H1 (cell line): ENCODE results near the gene NCKIPSD. TPM values are rescaled to one million over a fixed set of nuclear protein-coding genes. Genes with fewer than 3 reads are reported as not detected.

Experiments
- CTCF ChIA-PET: fragments of 300-600 bp; sonication (Branson Sonifier 250); formaldehyde crosslinking; loops from one replicate; lab custom pipeline; 2021; ENCODE audit not compliant: partially characterized antibody; lab: Charles Lee
- POLR2A ChIA-PET: fragments of 300-600 bp; sonication (Branson Sonifier 250); formaldehyde crosslinking; loops from one replicate; lab custom pipeline; 2021; ENCODE audit warnings: inconsistent platforms; ENCODE audit not compliant: partially characterized antibody; lab: Charles Lee
- DNase-seq, 2 experiments: peaks; one replicate each; pipeline versions ENCODE4 v3.0.0 to v3.0.0-alpha.2; 2010 to 2022; ENCODE audit warnings: low spot score in 2 of 2, low read depth in 1 of 2, mixed read lengths in 1 of 2
- FAIRE-seq: peaks from 2 replicates; lab custom pipeline; 2011; peaks lifted over from hg19 to GRCh38; lab: Jason Lieb, UNC
- H2AFZ ChIP-seq: 2 replicates; pipeline ENCODE4 v1.8.1; 2012; ENCODE audit warnings: low read length, inconsistent platforms
- H2AK5ac ChIP-seq: 2 replicates; pipeline ENCODE4 v1.6.1; 2013; ENCODE audit warnings: low read depth, low read length
- H2BK120ac ChIP-seq: replicated peaks from 2 replicates; pipeline ENCODE3; 2013; ENCODE audit warnings: low read depth, low read length, inconsistent platforms
- H2BK12ac ChIP-seq: 2 replicates; pipeline ENCODE4 v1.6.1; 2013; ENCODE audit warnings: low read depth, low read length
- H2BK15ac ChIP-seq: 2 replicates; pipeline ENCODE4 v1.6.1; 2013; ENCODE audit warnings: low read length
- H2BK20ac ChIP-seq: 2 replicates; pipeline ENCODE4 v1.6.1; 2013; ENCODE audit warnings: low read length
- H2BK5ac ChIP-seq: 2 replicates; pipeline ENCODE4 v1.6.1; 2013; ENCODE audit warnings: low read depth, low read length
- H3K14ac ChIP-seq: 2 replicates; pipeline ENCODE4 v1.6.1; 2013; ENCODE audit warnings: inconsistent platforms; ENCODE audit not compliant: insufficient read length
- H3K18ac ChIP-seq: 2 replicates; pipeline ENCODE4 v1.6.1; 2013; ENCODE audit warnings: low read length; ENCODE audit errors: extremely low read depth
- H3K23ac ChIP-seq: 2 replicates; pipeline ENCODE4 v1.6.1; 2013; ENCODE audit warnings: inconsistent platforms; ENCODE audit not compliant: insufficient read length
- H3K23me2 ChIP-seq: 2 replicates; pipeline ENCODE4 v1.6.1; 2013; ENCODE audit warnings: low read depth, low read length
- H3K27ac ChIP-seq: 2 replicates; pipeline ENCODE4 v1.6.1; 2011; ENCODE audit warnings: low read depth, low read length, inconsistent platforms
- H3K27me3 ChIP-seq, 4 experiments: replicated peaks in 1 of 4; 1 replicate in 1 of 4; 2 replicates in 3 of 4; pipeline versions ENCODE4 v1.6.1 to v1.8.1; 2011 to 2013; ENCODE audit warnings: low read length in 3 of 4, mild to moderate bottlenecking in 3 of 4, inconsistent platforms in 2 of 4, mixed read lengths in 2 of 4, moderate library complexity in 1 of 4; ENCODE audit not compliant: control insufficient read depth in 3 of 4, insufficient read depth in 3 of 4; ENCODE audit errors: extremely low read depth in 1 of 4
- H3K36me3 ChIP-seq, 4 experiments: 2 replicates each; pipeline versions ENCODE4 v1.6.1 to v1.8.1; 2011 to 2013; ENCODE audit warnings: mild to moderate bottlenecking in 4 of 4, low read length in 3 of 4, moderate library complexity in 2 of 4, control low read depth in 1 of 4, inconsistent platforms in 1 of 4; ENCODE audit not compliant: insufficient read depth in 4 of 4, control insufficient read depth in 2 of 4
- H3K4ac ChIP-seq: replicated peaks from 2 replicates; pipeline ENCODE3; 2013; ENCODE audit warnings: low read length, low read depth, mixed read lengths, inconsistent platforms; ENCODE audit not compliant: insufficient read length
- H3K4me1 ChIP-seq, 4 experiments: replicated peaks in 1 of 4; 1 replicate in 1 of 4; 2 replicates in 3 of 4; pipeline versions ENCODE4 v1.6.1 to v1.8.1; 2011 to 2013; ENCODE audit warnings: low read length in 3 of 4, inconsistent platforms in 2 of 4, mixed read lengths in 1 of 4; ENCODE audit not compliant: insufficient read depth in 4 of 4, control insufficient read depth in 3 of 4
- H3K4me2 ChIP-seq, 2 experiments: 2 replicates each; pipeline versions ENCODE4 v1.6.1 to v1.8.1; 2011 to 2013; ENCODE audit warnings: low read depth in 2 of 2, low read length in 2 of 2, control low read depth in 1 of 2, inconsistent platforms in 1 of 2, mild to moderate bottlenecking in 1 of 2; ENCODE audit not compliant: insufficient read depth in 1 of 2
- H3K4me3 ChIP-seq, 4 experiments: fragments of 200-600, 300-600 bp in 1 of 4; sonication (generic), shearing (Covaris generic), sonication (Bioruptor Twin) in 1 of 4; 2 replicates each; pipeline versions ENCODE4 v1.5.1 to v1.8.1; 2011 to 2016; ENCODE audit warnings: low read length in 4 of 4, low read depth in 3 of 4, control low read depth in 2 of 4, inconsistent platforms in 2 of 4, mild to moderate bottlenecking in 2 of 4, mixed read lengths in 1 of 4, moderate library complexity in 1 of 4; ENCODE audit not compliant: insufficient read depth in 2 of 4; ENCODE audit errors: extremely low read depth in 1 of 4
- H3K56ac ChIP-seq: replicated peaks from 2 replicates; pipeline ENCODE3; 2013; ENCODE audit warnings: low read depth, mild to moderate bottlenecking, mixed read lengths, low read length, inconsistent platforms; ENCODE audit not compliant: insufficient read length
- H3K79me1 ChIP-seq: 2 replicates; pipeline ENCODE4 v1.6.1; 2013; ENCODE audit warnings: low read depth, low read length, control low read depth
- H3K79me2 ChIP-seq, 2 experiments: 2 replicates each; pipeline versions ENCODE4 v1.6.1 to v1.8.1; 2012 to 2013; ENCODE audit warnings: low read length in 2 of 2, mild to moderate bottlenecking in 2 of 2, inconsistent platforms in 1 of 2; ENCODE audit not compliant: insufficient read depth in 2 of 2, control insufficient read depth in 1 of 2
- H3K9ac ChIP-seq, 4 experiments: replicated peaks in 1 of 4; 1 replicate in 1 of 4; 2 replicates in 3 of 4; pipeline versions ENCODE4 v1.6.1 to v1.8.1; 2011 to 2013; ENCODE audit warnings: low read depth in 3 of 4, low read length in 3 of 4, control low read depth in 2 of 4, mild to moderate bottlenecking in 2 of 4, moderate library complexity in 2 of 4, inconsistent platforms in 1 of 4; ENCODE audit errors: extremely low read depth in 1 of 4
- H3K9me3 ChIP-seq, 2 experiments: 2 replicates each; pipeline versions ENCODE4 v1.6.1 to v1.8.1; 2012 to 2013; ENCODE audit warnings: mild to moderate bottlenecking in 2 of 2, moderate library complexity in 2 of 2, control low read depth in 1 of 2, inconsistent platforms in 1 of 2, low read depth in 1 of 2, low read length in 1 of 2, mixed read lengths in 1 of 2; ENCODE audit not compliant: insufficient read depth in 2 of 2
- H4K20me1 ChIP-seq, 2 experiments: replicated peaks in 1 of 2; 2 replicates each; pipeline versions ENCODE3 to v1.8.1; 2011 to 2013; ENCODE audit warnings: inconsistent platforms in 2 of 2, low read length in 2 of 2, mild to moderate bottlenecking in 1 of 2; ENCODE audit not compliant: insufficient read depth in 2 of 2, control insufficient read depth in 1 of 2
- H4K5ac ChIP-seq: 2 replicates; pipeline ENCODE4 v1.6.1; 2013; ENCODE audit warnings: low read length, low read depth, mixed read lengths, inconsistent platforms; ENCODE audit not compliant: insufficient read length
- H4K8ac ChIP-seq: 2 replicates; pipeline ENCODE4 v1.8.0; 2013; ENCODE audit warnings: mild to moderate bottlenecking, moderate library complexity, low read length, inconsistent platforms; ENCODE audit not compliant: insufficient read depth; ENCODE audit errors: extremely low read depth
- H4K91ac ChIP-seq: replicated peaks from 2 replicates; pipeline ENCODE3; 2013; ENCODE audit warnings: low read length, mixed read lengths, inconsistent platforms; ENCODE audit not compliant: insufficient read length
- BACH1 ChIP-seq: IDR thresholded peaks from 2 replicates; pipeline ENCODE4 v1.6.1; 2012; ENCODE audit warnings: low read length, improper control_type of control experiment
- BCL11A ChIP-seq, 2 experiments: IDR thresholded peaks; one replicate each; pipeline ENCODE4 v1.6.1; 2011; ENCODE audit warnings: low read depth in 2 of 2, low read length in 2 of 2, mild to moderate bottlenecking in 2 of 2
- GABPA ChIP-seq: IDR thresholded peaks from 2 replicates; pipeline ENCODE4 v1.6.1; 2011; ENCODE audit warnings: mild to moderate bottlenecking, low read length, moderate library complexity, borderline replicate concordance; ENCODE audit not compliant: insufficient read depth
- KDM5A ChIP-seq: fragments of 200-600 bp; IDR thresholded peaks from 2 replicates; pipeline ENCODE4 v1.7.1; 2012; ENCODE audit warnings: mild to moderate bottlenecking, low read length, inconsistent platforms, mixed read lengths
- POLR2A ChIP-seq, 2 experiments: IDR thresholded peaks; 1 replicate in 1 of 2; 2 replicates in 1 of 2; pipeline ENCODE4 v1.6.1; 2011; ENCODE audit warnings: low read depth in 2 of 2, low read length in 2 of 2, mild to moderate bottlenecking in 2 of 2; ENCODE audit errors: control extremely low read depth in 1 of 2
- POLR2AphosphoS5 ChIP-seq: IDR thresholded peaks from 2 replicates; pipeline ENCODE4 v1.6.1; 2011; ENCODE audit warnings: low read depth, low read length
- POU5F1 ChIP-seq: IDR thresholded peaks from 2 replicates; pipeline ENCODE4 v1.6.1; 2011; ENCODE audit warnings: low read depth, mild to moderate bottlenecking, low read length, moderate library complexity
- RAD21 ChIP-seq, 2 experiments: IDR thresholded peaks in 1 of 2; conservative IDR thresholded peaks in 1 of 2; 2 replicates each; pipeline ENCODE4 v1.6.1; 2011; ENCODE audit warnings: low read depth in 2 of 2, low read length in 2 of 2, improper control_type of control experiment in 1 of 2, inconsistent platforms in 1 of 2, mild to moderate bottlenecking in 1 of 2, moderate library complexity in 1 of 2
- SUZ12 ChIP-seq: fragments of 200-600 bp; sonication (generic); IDR thresholded peaks from 2 replicates; pipeline ENCODE4 v1.6.1; 2012; ENCODE audit warnings: mild to moderate bottlenecking, inconsistent platforms, low read length, moderate library complexity, mixed read lengths
- TAF7 ChIP-seq: optimal IDR thresholded peaks from 2 replicates; pipeline ENCODE3; 2011; ENCODE audit warnings: low read depth, mild to moderate bottlenecking, inconsistent platforms, low read length, moderate library complexity, borderline replicate concordance
- TBP ChIP-seq: IDR thresholded peaks from 2 replicates; pipeline ENCODE4 v1.6.1; 2011; ENCODE audit warnings: low read depth, low read length, improper control_type of control experiment
- WGBS, 2 experiments: shearing (Covaris generic) in 1 of 2; methylation state at CpG; one replicate each; pipeline versions ENCODE4 v1.1.6 to v1.1.7; 2013 to 2015; ENCODE audit warnings: low lambda C conversion rate in 2 of 2, mixed read lengths in 2 of 2, inconsistent platforms in 1 of 2, low coverage in 1 of 2, missing lambda C conversion rate in 1 of 2; ENCODE audit not compliant: insufficient replicate concordance in 2 of 2, insufficient coverage in 1 of 2, insufficient read length in 1 of 2; ENCODE audit errors: extremely low coverage in 1 of 2, missing lambda C conversion rate in 1 of 2; 5-methylcytosine and 5-hydroxymethylcytosine counted together
- polyA plus RNA-seq, 7 experiments: library from polyadenylated mRNA; depleted of rRNA in 3 of 7; stranded (reverse) in 5 of 7; unstranded in 2 of 7; fragments of >200 nt in 5 of 7; fragments of 200-250 nt in 2 of 7; gene quantifications; 1 replicate in 5 of 7; 2 replicates in 1 of 7; 4 replicates in 1 of 7; pipeline versions ENCODE4 v1.2.1 to v1.2.3, GENCODE V29; 2011 to 2013; ENCODE audit warnings: missing spikeins in 2 of 7, mixed read lengths in 2 of 7
- total RNA-seq: library from RNA; stranded (reverse); fragmentation: NEBNext Ultra II Directional; extraction: Animal tissue kit (Norgen Biotek cat#: 25700); gene quantifications from 2 replicates; pipeline ENCODE4 v1.2.1, GENCODE V29; 2021
- TF ChIP-seq, protein P1 (sequence below): IDR thresholded peaks from 2 replicates; pipeline ENCODE4 v1.6.1; 2011; ENCODE audit warnings: low read length, improper control_type of control experiment
- TF ChIP-seq, protein P2 (sequence below): IDR thresholded peaks from 2 replicates; pipeline ENCODE4 v1.6.1; 2012; ENCODE audit warnings: inconsistent platforms

Gene NCKIPSD
- total and polyA plus RNA-seq, 2 of the 8 experiments (the other 6 are each of a cell fraction or from before 2014, with no cell fraction given): 34.7 to 91.8 TPM

- H2BK120ac ChIP-seq: no peak overlapping the region
- ChIA-PET CTCF (interaction anchor here (0.9 to 2.5 kb wide), 3 partner anchors 19 to 57 kb away, joined by 3 to 22 read pairs (median 4); partner anchors contain the start of gene CELSR3), POLR2A (interaction anchor here (2.4 to 15.0 kb wide), 2 partner anchors 9 to 16 kb away, joined by 13 to 175 read pairs; partner anchors contain the start of gene CELSR3)
- H3K36me3 ChIP-seq: peaks cover 27 to 46% (median 41%) of the 10 kb centered on the region in 4 experiments
- H2AK5ac ChIP-seq: no peak overlapping the region
- no peaks in the 10 kb centered on the region for H3K9me3 ChIP-seq
- no peak overlapping the region for H3K4me2 ChIP-seq
- no peak overlapping the region for H2BK20ac ChIP-seq
- H3K9ac ChIP-seq: no peak overlapping the region
- no peaks in the 10 kb centered on the region for H3K27me3 ChIP-seq
- H2BK15ac ChIP-seq: no peak overlapping the region
- H4K20me1 ChIP-seq: peaks cover 5 to 23% of the 10 kb centered on the region in 2 experiments
- H3K79me1 ChIP-seq: peaks cover 10% of the 10 kb centered on the region
- 80% methylated on average over 7 of the region's 9 CpGs; no CpG with 5 or more reads in 1 of the 2 experiments for WGBS, 2 experiments
- no peak overlapping the region; the same call in 1 of the 2 replicates for H3K27ac ChIP-seq
- H4K91ac ChIP-seq: no peak overlapping the region
- FAIRE-seq: no peak
- H3K79me2 ChIP-seq: peaks cover 0 to 21% of the 10 kb centered on the region in 2 experiments; a peak in 2 of 4 replicates
- no peak overlapping the region for H4K5ac ChIP-seq
- H3K4me1 ChIP-seq: peaks cover 0 to 11% (median 4%) of the 10 kb centered on the region in 4 experiments; a peak in 3 of 7 replicates
- H2BK12ac ChIP-seq: no peak overlapping the region
- no peak overlapping the region for H3K14ac ChIP-seq
- no peak overlapping the region for H3K23ac ChIP-seq
- H3K18ac ChIP-seq: no peak overlapping the region
- H4K8ac ChIP-seq: no peak overlapping the region
- no peak overlapping the region for H3K4ac ChIP-seq
- no peak overlapping the region for H3K4me3 ChIP-seq
- H2BK5ac ChIP-seq: no peak overlapping the region
- H2AFZ ChIP-seq: no peak overlapping the region
- H3K56ac ChIP-seq: no peak overlapping the region
- H3K23me2 ChIP-seq: peaks cover 8% of the 10 kb centered on the region; the same call in 1 of the 2 replicates
- DNase-seq: no peak
- no peak for TF ChIP-seq BACH1
- no peak for TF ChIP-seq TAF7
- no peak for TF ChIP-seq BCL11A (IDR thresholded peaks at IDR 0.05; ENCODE audit: low read depth in 2 of 2, low read length in 2 of 2)
- no peak for TF ChIP-seq POLR2A (IDR thresholded peaks at IDR 0.05; ENCODE audit: control extremely low read depth in 1 of 2, low read depth in 2 of 2, low read length in 2 of 2)
- TF ChIP-seq, protein P1, sequence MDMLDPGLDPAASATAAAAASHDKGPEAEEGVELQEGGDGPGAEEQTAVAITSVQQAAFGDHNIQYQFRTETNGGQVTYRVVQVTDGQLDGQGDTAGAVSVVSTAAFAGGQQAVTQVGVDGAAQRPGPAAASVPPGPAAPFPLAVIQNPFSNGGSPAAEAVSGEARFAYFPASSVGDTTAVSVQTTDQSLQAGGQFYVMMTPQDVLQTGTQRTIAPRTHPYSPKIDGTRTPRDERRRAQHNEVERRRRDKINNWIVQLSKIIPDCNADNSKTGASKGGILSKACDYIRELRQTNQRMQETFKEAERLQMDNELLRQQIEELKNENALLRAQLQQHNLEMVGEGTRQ: no peak
- no peak for TF ChIP-seq TBP
- TF ChIP-seq GABPA: no peak
- no peak for TF ChIP-seq POLR2AphosphoS5
- no peak for TF ChIP-seq SUZ12
- no peak for TF ChIP-seq KDM5A
- no peak for TF ChIP-seq RAD21 (IDR thresholded peaks at IDR 0.05 in 1 of 2, conservative IDR thresholded peaks at IDR 0.05 in 1 of 2; ENCODE audit: low read depth in 2 of 2, low read length in 2 of 2)
- TF ChIP-seq, protein P2, sequence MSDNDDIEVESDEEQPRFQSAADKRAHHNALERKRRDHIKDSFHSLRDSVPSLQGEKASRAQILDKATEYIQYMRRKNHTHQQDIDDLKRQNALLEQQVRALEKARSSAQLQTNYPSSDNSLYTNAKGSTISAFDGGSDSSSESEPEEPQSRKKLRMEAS: no peak
- TF ChIP-seq POU5F1: no peak
These were observed 2.9 kb downstream of the NCKIPSD start for GRCh38 chr3:48682786-48683185.
